ENCODE data around the gene MS4A14.
"Not testable (repeated sequence)": the region's sequence is repeated elsewhere in the genome, so short reads cannot be mapped to it uniquely, and the experiment has no call there.

The MS4A14 gene

DNA sequence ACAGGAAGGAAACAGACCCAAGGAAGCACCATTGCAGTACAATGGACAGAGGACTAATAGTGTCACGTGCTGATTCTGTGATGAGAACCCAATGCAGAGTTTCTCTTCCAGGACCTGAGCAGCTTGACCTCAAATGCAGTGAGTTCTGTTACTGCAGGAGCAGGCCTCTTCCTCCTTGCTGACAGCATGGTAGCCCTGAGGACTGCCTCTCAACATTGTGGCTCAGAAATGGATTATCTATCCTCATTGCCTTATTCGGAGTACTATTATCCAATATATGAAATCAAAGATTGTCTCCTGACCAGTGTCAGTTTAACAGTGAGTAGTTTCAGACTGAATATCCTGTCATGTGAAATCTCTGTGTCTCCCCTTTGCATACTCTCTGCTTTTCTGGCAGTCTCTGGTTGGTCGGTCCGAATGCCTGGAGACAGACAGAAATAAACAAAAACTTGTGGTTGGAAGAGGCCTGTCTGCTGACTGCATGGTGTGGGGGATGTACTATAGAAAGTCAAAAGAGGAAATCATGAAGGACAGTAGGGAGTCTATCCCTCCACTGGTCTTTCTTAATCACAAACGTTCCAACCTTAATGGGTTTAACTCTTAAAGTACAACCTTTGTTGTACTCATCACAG is 6.9 kb upstream of the MS4A14 start:
- DNase-seq = no peak

GRCh38 chr11:60390419-60390818 is 5.8 kb upstream of the MS4A14 start:
- no peak for DNase-seq

GRCh38 chr11:60392361-60392760 is 3.9 kb upstream of the MS4A14 start:
- no peak for DNase-seq

- DNase-seq = no peak
These were observed 3.2 kb upstream of the MS4A14 start for GRCh38 chr11:60393016-60393415.

DNA sequence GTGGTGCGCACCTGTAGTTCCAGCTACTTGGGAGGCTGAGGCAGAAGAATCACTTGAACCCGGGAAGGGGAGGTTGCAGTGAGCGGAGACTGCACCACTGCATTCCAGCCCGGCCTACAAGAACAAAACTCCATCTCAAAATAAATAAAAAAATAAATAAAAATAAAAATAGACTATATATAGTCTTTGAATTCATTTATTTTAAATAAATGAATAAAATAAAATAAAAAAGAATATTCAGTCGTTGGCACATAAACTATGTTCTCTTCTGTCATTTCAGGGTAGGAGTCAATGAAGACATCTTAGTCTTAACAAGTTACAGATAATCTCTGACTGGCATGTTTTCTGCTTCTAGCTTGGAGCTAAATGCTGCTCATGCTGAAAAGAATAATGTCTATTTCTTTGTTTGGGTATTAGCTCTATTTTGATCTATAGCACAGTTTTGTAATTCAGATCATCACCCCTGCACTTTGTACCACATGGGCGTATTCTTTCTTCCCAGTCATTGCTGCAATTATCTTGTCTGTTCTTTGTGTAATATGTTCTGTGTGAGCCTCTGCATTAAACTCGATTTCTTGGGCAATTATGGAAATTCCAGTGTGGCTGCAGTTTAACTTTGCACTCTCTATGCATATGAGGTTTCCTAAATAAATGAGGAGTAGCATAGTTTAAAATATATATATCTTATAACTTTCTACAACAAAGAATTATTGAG is 1.4 kb upstream of the MS4A14 start:
- DNase-seq = no peak

DNA sequence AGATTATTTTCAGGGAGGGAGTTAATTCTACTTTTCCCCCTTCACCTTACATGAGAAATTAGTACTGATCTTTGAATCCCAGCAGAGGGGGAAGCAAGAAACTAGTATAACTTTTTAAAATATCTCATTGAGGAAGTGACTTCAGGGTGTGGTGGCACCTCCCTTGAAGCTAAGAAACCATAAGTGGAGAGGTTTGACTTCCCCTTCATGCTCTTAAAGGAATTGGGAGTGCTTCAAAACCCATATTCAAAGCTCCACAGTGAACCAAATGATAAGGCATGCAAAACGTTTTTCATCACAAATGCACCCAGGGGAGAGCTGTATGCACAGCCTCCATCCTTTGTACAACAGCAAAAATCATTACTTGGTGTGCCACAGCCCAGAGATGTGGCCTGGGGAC is 540 bp downstream of the MS4A14 start:
- DNase-seq = no peak

- DNase-seq = no peak
These were observed 23.8 kb downstream of the MS4A14 start for GRCh38 chr11:60420015-60420414.

DNA sequence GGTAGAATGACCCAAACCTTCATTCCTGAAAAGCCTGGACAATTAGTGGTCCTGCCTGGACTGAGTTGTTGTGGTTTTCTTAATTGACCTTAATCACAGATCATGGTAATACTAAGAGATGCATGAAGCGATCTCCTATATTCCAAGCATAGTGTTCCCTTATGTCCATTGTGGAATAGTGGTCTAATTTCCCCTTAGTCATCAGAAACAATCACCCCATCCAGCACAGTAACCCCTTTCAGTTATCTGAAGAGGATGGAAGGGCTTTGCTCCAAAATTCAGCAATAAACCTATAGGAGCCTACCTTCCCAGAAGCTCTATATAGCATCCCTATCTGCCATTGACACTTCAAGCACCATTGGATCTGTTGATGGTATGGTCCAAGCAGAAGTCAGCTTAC is 26.4 kb downstream of the MS4A14 start:
- DNase-seq = no peak

GRCh38 chr11:60428517-60428916 is 32.3 kb downstream of the MS4A14 start:
- DNase-seq = no peak

GRCh38 chr11:60429272-60429671 is 33.0 kb downstream of the MS4A14 start, which contains the start of gene MS4A5:
Gene MS4A5 (plus strand): TSS chr11:60429572. CDS start chr11:60429675, 103 bp downstream.
- no peak for DNase-seq

- DNase-seq = no peak
These were observed 35.0 kb downstream of the MS4A14 start for GRCh38 chr11:60431251-60431650.

DNA sequence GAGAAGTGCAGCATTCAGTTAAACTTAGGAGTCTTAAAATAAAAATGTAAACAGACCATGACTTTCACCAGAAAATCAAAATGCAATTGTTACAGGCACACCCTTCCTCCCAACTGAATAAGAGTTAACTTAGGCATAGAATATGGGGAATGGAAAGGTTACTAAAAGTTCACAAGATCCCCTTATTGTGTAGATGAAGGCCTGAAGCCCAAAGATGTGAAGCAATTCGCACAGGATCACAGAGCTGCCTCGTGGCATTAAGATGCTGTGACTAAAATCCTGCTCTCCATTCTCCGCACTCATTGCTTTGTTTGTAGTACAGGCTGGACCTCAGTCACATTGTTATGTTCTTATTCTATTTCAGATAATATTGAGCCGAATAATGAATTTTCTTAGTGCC is 37.1 kb downstream of the MS4A14 start:
- no peak for DNase-seq

DNA sequence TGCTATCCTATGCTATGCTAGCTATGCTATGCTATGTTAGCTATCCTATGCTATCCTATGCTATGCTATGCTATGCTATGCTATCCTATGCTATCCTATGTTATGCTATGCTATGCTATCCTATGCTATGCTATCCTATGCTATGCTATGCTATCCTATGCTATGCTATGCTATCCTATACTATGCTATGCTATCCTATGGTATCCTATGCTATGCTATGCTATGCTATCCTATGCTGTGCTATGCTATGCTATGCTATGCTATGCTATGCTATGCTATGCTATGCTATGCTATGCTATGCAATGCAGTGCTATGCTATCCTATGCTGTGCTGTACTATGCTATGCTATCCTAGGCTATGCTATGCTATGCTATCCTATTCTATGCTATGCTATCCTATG is 50.8 kb downstream of the MS4A14 start:
- DNase-seq = no peak

GRCh38 chr11:60447846-60448245 is 51.6 kb downstream of the MS4A14 start:
- DNase-seq = no peak

- DNase-seq = not testable (repeated sequence)
These were observed 54.9 kb downstream of the MS4A14 start for GRCh38 chr11:60451185-60451584.

DNA sequence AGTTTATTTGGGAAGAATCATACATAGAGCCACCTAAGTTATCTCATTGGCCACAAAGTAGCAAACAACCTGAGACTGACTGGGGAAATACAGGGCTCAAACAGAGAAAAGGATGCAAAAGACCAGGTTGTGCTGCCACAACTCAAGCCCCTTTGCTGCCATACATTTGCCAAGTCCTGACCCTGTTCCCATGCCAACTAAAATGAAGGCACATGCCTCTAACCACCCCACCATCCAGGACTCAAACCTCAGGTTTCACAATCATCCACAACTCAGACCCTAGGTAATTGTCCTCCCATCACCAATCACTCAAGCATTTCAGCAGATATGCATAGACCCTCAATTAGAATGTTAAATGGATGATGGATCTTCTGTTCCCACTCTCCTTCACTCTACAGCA is 58.0 kb downstream of the MS4A14 start:
- DNase-seq = no peak

- no peak for DNase-seq
These were observed 59.3 kb downstream of the MS4A14 start, which contains the start of gene MS4A1 for GRCh38 chr11:60455531-60456042. Gene MS4A1 (plus strand): TSS chr11:60455847. CDS start chr11:60462375, 6,528 bp downstream.

- DNase-seq = no peak
These were observed 61.3 kb downstream of the MS4A14 start for GRCh38 chr11:60457576-60457975.

DNA sequence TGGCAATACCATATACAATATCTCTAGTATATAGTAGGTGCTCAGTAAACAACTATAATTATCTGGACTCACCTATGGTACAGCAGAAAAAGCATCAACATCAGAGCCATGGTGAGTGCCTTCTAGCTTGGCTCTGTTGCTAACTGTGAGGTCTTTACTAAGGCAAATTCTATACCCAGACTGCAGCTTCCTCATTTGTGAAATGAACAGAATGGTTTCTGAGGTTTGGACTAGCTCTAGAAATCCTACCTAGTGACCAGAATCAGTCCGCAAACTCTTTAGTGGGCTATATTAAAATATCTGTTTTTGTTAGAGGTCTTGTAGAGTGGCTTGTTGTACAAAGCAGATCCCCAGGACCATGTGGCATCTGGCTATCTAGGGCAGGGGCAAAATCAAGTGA is 63.1 kb downstream of the MS4A14 start:
- no peak for DNase-seq
